Smooth muscle cell (in vitro differentiated cells): ENCODE results near the gene AKTIP. TPM values are rescaled to one million over a fixed set of nuclear protein-coding genes. Genes with fewer than 3 reads are reported as not detected.

ENCODE experiments used
- DNase-seq: peaks from one replicate; lab custom pipeline; 2025; ENCODE audit not compliant: unreplicated experiment; lab: John Stamatoyannopoulos, UW
- H2AFZ ChIP-seq: fragments of 200-600 bp; sonication (generic); 2 replicates; pipeline ENCODE4 v1.6.0; 2016; ENCODE audit warnings: antibody characterized with exemption, low read depth, mild to moderate bottlenecking
- H3F3A ChIP-seq: fragments of 200-600 bp; sonication (generic); 2 replicates; pipeline ENCODE4 v1.6.0; 2017; ENCODE audit warnings: antibody characterized with exemption, low read depth
- H3K27ac ChIP-seq: fragments of 200-600 bp; sonication (generic); 2 replicates; pipeline ENCODE4 v1.5.1; 2016; ENCODE audit warnings: low read depth, mild to moderate bottlenecking
- H3K27me3 ChIP-seq: fragments of 200-600 bp; sonication (generic); 2 replicates; pipeline ENCODE4 v1.6.1; 2016; ENCODE audit warnings: low read depth, mild to moderate bottlenecking
- H3K36me3 ChIP-seq: fragments of 200-600 bp; sonication (generic); 2 replicates; pipeline ENCODE4 v1.5.1; 2016; ENCODE audit warnings: low read depth
- H3K4me1 ChIP-seq: fragments of 200-600 bp; sonication (generic); 2 replicates; pipeline ENCODE4 v1.5.1; 2016; ENCODE audit warnings: low read depth
- H3K4me2 ChIP-seq: fragments of 200-600 bp; sonication (generic); 2 replicates; pipeline ENCODE4 v1.6.0; 2016; ENCODE audit warnings: mild to moderate bottlenecking
- H3K4me3 ChIP-seq: fragments of 200-600 bp; sonication (generic); 2 replicates; pipeline ENCODE4 v1.5.1; 2016; ENCODE audit warnings: mild to moderate bottlenecking
- H3K79me2 ChIP-seq: fragments of 200-600 bp; sonication (generic); 2 replicates; pipeline ENCODE4 v1.6.0; 2016; ENCODE audit warnings: low read depth, mild to moderate bottlenecking
- H3K9ac ChIP-seq: fragments of 200-600 bp; sonication (generic); 2 replicates; pipeline ENCODE4 v1.6.0; 2016; ENCODE audit warnings: low read depth
- H3K9me3 ChIP-seq: fragments of 200-600 bp; sonication (generic); replicated peaks from 2 replicates; pipeline ENCODE4 v1.5.1; 2016; ENCODE audit warnings: low read depth
- H4K20me1 ChIP-seq: fragments of 200-600 bp; sonication (generic); 2 replicates; pipeline ENCODE4 v1.6.0; 2016; ENCODE audit warnings: low read depth
- CTCF ChIP-seq: fragments of 200-600 bp; sonication (generic); IDR thresholded peaks from 2 replicates; pipeline ENCODE4 v1.5.1; 2017; ENCODE audit warnings: borderline replicate concordance, mild to moderate bottlenecking, antibody characterized with exemption; ENCODE audit not compliant: insufficient read depth, poor library complexity, severe bottlenecking
- WGBS: methylation state at CpG from one replicate; pipeline ENCODE4 v1.1.7; 2016; ENCODE audit warnings: low lambda C conversion rate; 5-methylcytosine and 5-hydroxymethylcytosine counted together
- polyA plus RNA-seq: library from polyadenylated mRNA; unstranded; fragments of >200 nt; fragmentation: Nextera tagmentation; extraction: Ambion mirVana; gene quantifications from 2 replicates; pipeline ENCODE4 v1.2.1, GENCODE V29; 2016
- total RNA-seq: library from RNA; depleted of rRNA; stranded (reverse); fragments of >200 nt; gene quantifications from 2 replicates; pipeline ENCODE4 v1.2.3, GENCODE V29; 2014

AKTIP gene
- total and polyA plus RNA-seq, 2 experiments from 2014 or later, result 14.1 to 24.3 TPM

DNA sequence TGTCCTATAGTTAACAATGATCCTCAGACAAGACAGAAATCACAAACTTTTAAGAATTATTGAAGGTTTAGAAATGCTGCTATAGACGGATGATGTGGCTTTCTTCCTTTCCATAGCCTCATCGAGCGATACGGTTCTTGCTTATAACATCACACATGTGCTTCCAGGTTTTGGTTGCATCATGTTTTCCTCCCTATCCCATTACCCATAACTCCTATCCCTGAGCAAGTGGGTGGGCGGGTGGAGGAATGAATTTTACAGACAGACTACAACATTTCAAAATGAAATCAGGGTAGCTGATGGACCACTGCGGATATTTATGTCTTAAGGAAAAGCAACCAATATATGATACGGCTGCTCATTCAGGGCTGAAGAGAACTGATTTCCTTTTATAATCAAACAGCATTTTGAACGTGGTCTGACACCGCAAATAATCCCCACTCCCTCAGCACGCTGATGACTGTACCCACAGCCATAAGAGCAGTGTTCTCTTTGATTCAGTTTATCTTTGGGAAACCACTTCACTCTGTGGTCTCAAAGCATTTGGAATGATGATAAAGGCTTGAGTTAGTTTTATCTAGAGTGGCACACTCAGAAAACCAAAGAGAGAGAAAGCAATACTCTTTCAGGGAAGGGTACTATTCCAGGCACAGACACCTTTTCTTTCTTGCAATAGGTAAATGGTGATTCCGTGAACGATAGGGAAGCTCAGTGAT is 4.6 kb upstream of the AKTIP start:
- Histone ChIP-seq H3F3A (peaks cover under 1% of the 10 kb centered on the region), H3K27ac (peak overlapping the region; percentile 41), H3K27me3 (no peaks in the 10 kb centered on the region), H3K36me3 (no peaks in the 10 kb centered on the region), H4K20me1 (no peaks in the 10 kb centered on the region), H3K9me3 (no peaks in the 10 kb centered on the region), H3K4me3 (no peak overlapping the region), H3K79me2 (no peaks in the 10 kb centered on the region), H3K4me2 (peak overlapping the region; percentile 53), H3K4me1 (peaks cover 4% of the 10 kb centered on the region), H2AFZ (no peak overlapping the region), H3K9ac (no peak overlapping the region)
- DNase-seq, result no peak
- no peak for TF ChIP-seq CTCF
- WGBS, result 53% methylated on average over 12 of the region's 12 CpGs

DNA sequence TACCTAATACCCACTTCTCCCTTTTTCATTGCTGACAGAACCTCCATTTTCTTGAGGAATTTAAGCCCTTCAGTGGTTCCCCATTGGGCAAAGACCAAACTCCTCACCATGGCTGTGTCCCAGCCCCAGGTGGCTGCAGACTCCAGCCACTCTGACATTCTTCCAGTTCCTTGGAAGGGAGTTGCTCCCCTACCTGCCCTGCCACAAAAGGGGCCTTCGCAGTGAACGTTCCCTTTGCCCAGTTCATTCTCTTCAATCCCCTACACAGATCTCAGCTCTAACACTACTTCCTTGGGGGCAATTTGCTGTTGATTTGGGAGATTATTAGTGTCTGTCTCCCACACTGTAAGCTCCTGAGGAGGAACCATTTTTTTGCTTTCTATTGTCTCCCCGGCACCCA is 3.2 kb upstream of the AKTIP start:
- Histone ChIP-seq H3K4me1 (peaks cover 10% of the 10 kb centered on the region), H3K79me2 (no peaks in the 10 kb centered on the region), H3K9me3 (no peaks in the 10 kb centered on the region), H2AFZ (no peak overlapping the region), H4K20me1 (peaks cover 6% of the 10 kb centered on the region), H3F3A (peaks cover 12% of the 10 kb centered on the region), H3K27me3 (no peaks in the 10 kb centered on the region), H3K36me3 (no peaks in the 10 kb centered on the region), H3K27ac (no peak overlapping the region), H3K9ac (no peak overlapping the region), H3K4me2 (no peak overlapping the region), H3K4me3 (no peak overlapping the region)
- TF ChIP-seq CTCF, result no peak
- no peak for DNase-seq
- 94% methylated on average over 3 of the region's 3 CpGs for WGBS

GRCh38 chr16:53504665-53505064 is 1.7 kb upstream of the AKTIP start:
- peaks cover 19% of the 10 kb centered on the region for H4K20me1 ChIP-seq
- no peak for DNase-seq
- H3K9me3 ChIP-seq, result no peaks in the 10 kb centered on the region
- H3K27me3 ChIP-seq, result no peaks in the 10 kb centered on the region
- peaks cover 12% of the 10 kb centered on the region for H3F3A ChIP-seq
- H3K36me3 ChIP-seq, result no peaks in the 10 kb centered on the region
- peaks cover 10% of the 10 kb centered on the region for H3K4me1 ChIP-seq
- no peak overlapping the region for H3K4me2 ChIP-seq
- H2AFZ ChIP-seq, result no peak overlapping the region
- H3K9ac ChIP-seq, result no peak overlapping the region
- no peak for TF ChIP-seq CTCF
- no peaks in the 10 kb centered on the region for H3K79me2 ChIP-seq
- H3K4me3 ChIP-seq, result no peak overlapping the region
- WGBS, result 86% methylated on average over 7 of the region's 7 CpGs
- H3K27ac ChIP-seq, result peak overlapping the region; percentile 64
